A673 (cell line): ENCODE results near the gene NAV2. TPM values are rescaled to one million over a fixed set of nuclear protein-coding genes. Genes with fewer than 3 reads are reported as not detected.

Experiments used
- BruUV-seq: library from RNA; stranded (reverse); fragments of 400-500 nt; replicated peaks from 2 replicates; lab custom pipeline; 2021; lab: Mats Ljungman, UMichigan
- CTCF ChIA-PET: fragments of 300-600 bp; sonication (Branson Sonifier 250); formaldehyde crosslinking; loops from one replicate; lab custom pipeline; 2022; ENCODE audit warnings: antibody characterized with exemption; lab: Charles Lee
- POLR2A ChIA-PET: fragments of 300-600 bp; sonication (Branson Sonifier 250); formaldehyde crosslinking; loops from one replicate; lab custom pipeline; 2022; ENCODE audit warnings: antibody characterized with exemption; ENCODE audit not compliant: low non-redundant PET; lab: Charles Lee
- DNase-seq: peaks from one replicate; pipeline ENCODE4 v3.0.0-alpha.2; 2015; ENCODE audit warnings: low spot score
- H3K27ac ChIP-seq: fragments of 200-600 bp; sonication (generic); 2 replicates; pipeline ENCODE4 v1.5.1; 2016; ENCODE audit warnings: mixed run types, low read depth, mild to moderate bottlenecking, mixed read lengths, antibody characterized with exemption, low read length; ENCODE audit not compliant: poor library complexity, severe bottlenecking
- H3K27me3 ChIP-seq: fragments of 200-600 bp; sonication (generic); replicated peaks from 2 replicates; pipeline ENCODE4 v1.6.1; 2017; ENCODE audit warnings: mixed run types, low read depth, mild to moderate bottlenecking, mixed read lengths, antibody characterized with exemption, low read length; ENCODE audit not compliant: insufficient read depth, poor library complexity
- H3K36me3 ChIP-seq: fragments of 200-600 bp; sonication (generic); 2 replicates; pipeline ENCODE4 v1.6.1; 2016; ENCODE audit warnings: mixed run types, mild to moderate bottlenecking, mixed read lengths, antibody characterized with exemption, low read length; ENCODE audit not compliant: insufficient read depth, poor library complexity, severe bottlenecking
- H3K4me1 ChIP-seq: fragments of 200-600 bp; sonication (generic); 2 replicates; pipeline ENCODE4 v1.6.1; 2017; ENCODE audit warnings: mixed run types, mild to moderate bottlenecking, mixed read lengths, antibody characterized with exemption, low read length; ENCODE audit not compliant: insufficient read depth, poor library complexity, severe bottlenecking
- H3K4me3 ChIP-seq: fragments of 200-600 bp; sonication (generic); 2 replicates; pipeline ENCODE4 v1.5.1; 2016; ENCODE audit warnings: low read depth, mixed run types, mild to moderate bottlenecking, mixed read lengths, low read length; ENCODE audit not compliant: poor library complexity, severe bottlenecking
- H3K9me3 ChIP-seq: fragments of 200-600 bp; sonication (generic); 2 replicates; pipeline ENCODE4 v1.6.1; 2016; ENCODE audit warnings: mixed run types, low read depth, mild to moderate bottlenecking, mixed read lengths, antibody characterized with exemption, low read length; ENCODE audit not compliant: poor library complexity, severe bottlenecking
- EZH2 ChIP-seq: fragments of 200-600 bp; sonication (generic); IDR thresholded peaks from 2 replicates; pipeline ENCODE4 v1.6.1; 2017; ENCODE audit warnings: borderline replicate concordance, low read depth, mild to moderate bottlenecking, mixed read lengths, antibody characterized with exemption, low read length; ENCODE audit not compliant: poor library complexity, severe bottlenecking
- intact Hi-C: fragments of 100-400 bp; cut with micrococcal nuclease; formaldehyde crosslinking; loops from one replicate; pipeline ENCODE4 v1.10.0; 2022; ENCODE audit not compliant: unreplicated experiment
- total RNA-seq: library from RNA; stranded (reverse); gene quantifications from 2 replicates; pipeline ENCODE4 v1.2.3, GENCODE V29; 2021
- TF ChIP-seq, protein P1 (sequence below): fragments of 300-800, 200-600 bp; sonication (generic); conservative IDR thresholded peaks from 2 replicates; pipeline ENCODE4 v1.5.1; 2017; ENCODE audit warnings: low read depth, mild to moderate bottlenecking, antibody characterized with exemption, low read length, moderate library complexity, mixed read lengths

The NAV2 gene
- total RNA-seq, 1 experiment from 2014 or later: not detected

- ChIA-PET CTCF (no interaction called here), POLR2A (no interaction called here)
- no peak overlapping the region for H3K4me3 ChIP-seq
- intact Hi-C loops: no loop called here
- no peaks in the 10 kb centered on the region for H3K36me3 ChIP-seq
- no peaks in the 10 kb centered on the region for H3K9me3 ChIP-seq
- BruUV-seq: no TSS peak
- no peak overlapping the region for H3K27ac ChIP-seq
- no peak for DNase-seq
- H3K27me3 ChIP-seq: no peaks in the 10 kb centered on the region
- H3K4me1 ChIP-seq: no peaks in the 10 kb centered on the region
- TF ChIP-seq, protein P1, sequence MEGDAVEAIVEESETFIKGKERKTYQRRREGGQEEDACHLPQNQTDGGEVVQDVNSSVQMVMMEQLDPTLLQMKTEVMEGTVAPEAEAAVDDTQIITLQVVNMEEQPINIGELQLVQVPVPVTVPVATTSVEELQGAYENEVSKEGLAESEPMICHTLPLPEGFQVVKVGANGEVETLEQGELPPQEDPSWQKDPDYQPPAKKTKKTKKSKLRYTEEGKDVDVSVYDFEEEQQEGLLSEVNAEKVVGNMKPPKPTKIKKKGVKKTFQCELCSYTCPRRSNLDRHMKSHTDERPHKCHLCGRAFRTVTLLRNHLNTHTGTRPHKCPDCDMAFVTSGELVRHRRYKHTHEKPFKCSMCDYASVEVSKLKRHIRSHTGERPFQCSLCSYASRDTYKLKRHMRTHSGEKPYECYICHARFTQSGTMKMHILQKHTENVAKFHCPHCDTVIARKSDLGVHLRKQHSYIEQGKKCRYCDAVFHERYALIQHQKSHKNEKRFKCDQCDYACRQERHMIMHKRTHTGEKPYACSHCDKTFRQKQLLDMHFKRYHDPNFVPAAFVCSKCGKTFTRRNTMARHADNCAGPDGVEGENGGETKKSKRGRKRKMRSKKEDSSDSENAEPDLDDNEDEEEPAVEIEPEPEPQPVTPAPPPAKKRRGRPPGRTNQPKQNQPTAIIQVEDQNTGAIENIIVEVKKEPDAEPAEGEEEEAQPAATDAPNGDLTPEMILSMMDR: no peak
- no peak for TF ChIP-seq EZH2
These were observed 156.2 kb downstream of the NAV2 start for GRCh38 chr11:19868871-19869270.

- H3K27me3 ChIP-seq: no peaks in the 10 kb centered on the region
- H3K36me3 ChIP-seq: no peaks in the 10 kb centered on the region
- CTCF ChIA-PET: no interaction called here
- H3K27ac ChIP-seq: no peak overlapping the region
- no peaks in the 10 kb centered on the region for H3K4me1 ChIP-seq
- H3K4me3 ChIP-seq: no peak overlapping the region
- no peak for DNase-seq
- intact Hi-C loops: no loop called here
- POLR2A ChIA-PET: no interaction called here
- BruUV-seq: no TSS peak
- H3K9me3 ChIP-seq: no peaks in the 10 kb centered on the region
- no peak for TF ChIP-seq EZH2
- TF ChIP-seq, protein P1: no peak
These were observed 156.8 kb downstream of the NAV2 start for GRCh38 chr11:19869466-19869865.

DNA sequence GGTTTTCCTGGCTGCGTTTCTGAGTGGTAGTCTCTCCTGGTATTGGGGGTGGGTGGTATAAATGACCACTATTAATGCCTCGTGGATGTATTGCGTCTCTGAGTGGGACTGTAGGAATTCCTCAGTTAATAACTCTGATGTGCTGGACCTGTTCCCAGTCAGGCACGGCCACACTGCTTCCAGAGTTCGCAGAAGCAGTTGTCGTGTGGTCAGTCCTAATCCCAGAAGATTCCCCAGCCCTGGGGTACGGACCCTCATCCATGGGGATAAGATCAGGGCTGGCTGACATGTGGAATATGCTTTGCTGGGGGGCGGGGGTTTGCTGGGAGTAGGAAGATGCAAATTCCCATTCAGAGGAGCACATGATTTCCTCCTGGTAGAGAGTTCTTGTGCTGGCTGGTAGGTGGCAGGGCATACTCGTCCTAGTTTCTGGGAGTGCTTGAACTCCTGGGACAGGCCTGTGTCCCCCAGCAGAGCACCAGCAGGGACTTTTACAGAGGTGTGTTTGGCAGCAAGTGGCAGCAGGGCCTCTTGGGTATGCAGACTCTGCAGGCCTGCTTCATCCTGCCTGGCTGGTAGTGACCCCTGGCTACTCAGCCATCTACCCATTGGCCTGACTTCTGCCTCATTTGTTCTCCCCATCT, 157.4 kb downstream of the NAV2 start:
- intact Hi-C loops: no loop called here
- Histone ChIP-seq H3K27ac (no peak overlapping the region), H3K27me3 (no peaks in the 10 kb centered on the region), H3K4me1 (no peaks in the 10 kb centered on the region), H3K4me3 (no peak overlapping the region), H3K9me3 (no peaks in the 10 kb centered on the region), H3K36me3 (no peaks in the 10 kb centered on the region)
- DNase-seq: no peak
- POLR2A ChIA-PET: no interaction called here
- CTCF ChIA-PET: no interaction called here
- no TSS peak for BruUV-seq
- TF ChIP-seq EZH2: no peak
- TF ChIP-seq, protein P1: no peak
